ENCODE results near the gene ZNF605. TPM values are rescaled to one million over a fixed set of nuclear protein-coding genes. Genes with fewer than 3 reads are reported as not detected.

The ZNF605 gene
- total and polyA plus RNA-seq, 7 experiments from 2014 or later: 0.98 to 17.8 (median 8.3) TPM

DNA sequence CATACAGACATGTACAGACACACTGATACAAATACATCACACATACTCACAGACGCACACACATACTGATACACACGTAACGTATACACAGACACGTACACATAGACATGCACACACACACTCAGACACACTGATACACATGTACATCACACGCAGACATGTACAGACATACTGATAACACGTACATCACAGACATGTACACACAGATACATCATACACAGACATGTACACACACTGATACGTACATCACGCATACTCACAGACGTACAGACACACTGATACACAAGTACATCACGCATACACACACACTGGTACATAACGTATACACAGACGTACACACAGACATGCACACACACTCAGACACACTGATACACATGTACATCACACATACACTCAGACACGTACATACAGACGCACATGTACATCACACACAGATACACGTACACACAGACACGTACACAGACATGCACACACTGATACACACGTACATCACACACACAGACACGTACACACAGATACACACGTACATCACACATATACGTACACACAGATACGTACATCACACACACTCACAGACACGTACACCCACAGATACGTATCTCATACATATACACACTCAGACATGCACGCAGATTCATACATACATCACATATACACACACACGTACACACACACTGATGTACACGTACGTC, 5.1 kb downstream of the ZNF605 start:
- peaks cover 0 to 55% (median 12%) of the 10 kb centered on the region in 3 experiments for H3K9me3 ChIP-seq (ENCODE audit: control insufficient read depth in 2 of 3, low read length in 3 of 3)
- H3K27me3 Mint-ChIP-seq: no peaks in the 10 kb centered on the region

DNA sequence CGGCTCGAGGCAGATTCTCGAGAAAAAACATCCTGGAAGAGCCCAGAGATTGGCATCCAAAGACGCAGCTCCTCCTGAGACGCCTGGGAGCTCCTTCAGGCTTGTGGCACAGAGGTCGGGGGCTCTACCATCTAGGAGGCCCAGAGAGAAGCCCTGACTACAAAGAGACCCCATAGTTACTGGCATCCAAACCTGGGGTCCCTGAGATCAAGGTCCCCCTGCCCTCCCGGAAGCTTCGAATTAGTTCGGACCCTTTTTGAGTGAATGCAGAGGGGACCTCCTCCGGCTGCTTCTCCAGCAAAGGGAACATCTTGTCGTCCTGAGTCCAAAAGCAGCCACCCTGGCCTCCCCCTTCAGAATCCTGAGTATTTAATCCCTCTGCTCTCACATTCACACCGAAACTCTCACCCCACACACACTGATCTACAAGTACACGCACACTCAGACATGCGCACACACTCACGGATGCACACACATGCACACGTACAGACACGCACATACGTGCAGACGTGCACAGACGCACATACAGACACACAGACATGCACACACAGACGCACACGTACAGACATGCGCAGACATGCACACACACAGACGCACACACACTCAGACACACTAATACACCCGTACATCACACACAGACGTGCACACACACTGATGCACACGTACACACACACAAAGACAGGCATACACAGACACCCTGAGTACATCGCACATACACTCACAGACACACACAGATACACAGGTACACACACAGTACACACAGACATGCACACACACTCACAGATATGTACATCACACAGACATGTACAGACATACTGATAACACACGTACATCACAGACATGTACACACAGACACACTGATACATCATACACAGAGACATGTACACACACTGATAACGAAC, 5.9 kb downstream of the ZNF605 start:
- Histone ChIP-seq H3K27me3 (ENCODE audit: control insufficient read depth in 2 of 2, insufficient read depth in 2 of 2, low read length in 2 of 2) (no peaks in the 10 kb centered on the region), H3K27ac (ENCODE audit: low read depth, low read length) (no peak overlapping the region), H3K4me1 (ENCODE audit: control insufficient read depth in 2 of 2, insufficient read depth in 2 of 2, low read length in 2 of 2) (peaks cover 2 to 3% of the 10 kb centered on the region in 2 donors), H3K9me3 (ENCODE audit: control insufficient read depth in 2 of 3, low read length in 3 of 3) (peaks cover 0 to 61% (median 12%) of the 10 kb centered on the region in 3 experiments), H3K36me3 (ENCODE audit: control insufficient read depth in 2 of 3, insufficient read depth in 3 of 3, low read length in 3 of 3) (peaks cover 7 to 46% (median 7%) of the 10 kb centered on the region in 3 experiments), H3K4me3 (ENCODE audit: low read length) (no peak overlapping the region)
- DNase-seq: no peak
- Mint-ChIP-seq H3K27ac (no peak overlapping the region), H3K4me3 (no peak overlapping the region), H3K4me1 (peaks cover 7 to 27% (median 21%) of the 10 kb centered on the region in 7 donors), H3K36me3 (peaks cover 19 to 58% (median 49%) of the 10 kb centered on the region in 5 donors), H3K9me3 (peaks cover 8 to 51% (median 29%) of the 10 kb centered on the region in 11 donors), H3K27me3 (no peaks in the 10 kb centered on the region)
- POLR2A ChIA-PET: no interaction called here
- intact Hi-C loops (cut with micrococcal nuclease): no loop called here
- peak; percentile 22 for ATAC-seq
- CTCF ChIA-PET: no interaction called here

More for the DNA sequence above, 5.1 kb downstream of the ZNF605 start:
- Mint-ChIP-seq H3K9me3 (peaks cover 2 to 45% (median 25%) of the 10 kb centered on the region in 11 donors), H3K27ac (no peak overlapping the region), H3K4me3 (no peak overlapping the region), H3K4me1 (peaks cover 11 to 29% (median 25%) of the 10 kb centered on the region in 7 donors), H3K36me3 (peaks cover 14 to 52% (median 41%) of the 10 kb centered on the region in 5 donors)
- POLR2A ChIA-PET: no interaction called here
- DNase-seq (no peak), ATAC-seq (no peak)
- intact Hi-C loops (cut with micrococcal nuclease): no loop called here
- CTCF ChIA-PET: no interaction called here
- Histone ChIP-seq H3K36me3 (ENCODE audit: control insufficient read depth in 2 of 3, insufficient read depth in 3 of 3, low read length in 3 of 3) (peaks cover 0 to 38% (median 3%) of the 10 kb centered on the region in 3 experiments), H3K27me3 (ENCODE audit: control insufficient read depth in 2 of 2, insufficient read depth in 2 of 2, low read length in 2 of 2) (no peaks in the 10 kb centered on the region), H3K4me3 (ENCODE audit: low read length) (no peak overlapping the region), H3K27ac (ENCODE audit: low read depth, low read length) (no peak overlapping the region), H3K4me1 (ENCODE audit: control insufficient read depth in 2 of 2, insufficient read depth in 2 of 2, low read length in 2 of 2) (peaks cover 6 to 7% of the 10 kb centered on the region in 2 donors)

DNA sequence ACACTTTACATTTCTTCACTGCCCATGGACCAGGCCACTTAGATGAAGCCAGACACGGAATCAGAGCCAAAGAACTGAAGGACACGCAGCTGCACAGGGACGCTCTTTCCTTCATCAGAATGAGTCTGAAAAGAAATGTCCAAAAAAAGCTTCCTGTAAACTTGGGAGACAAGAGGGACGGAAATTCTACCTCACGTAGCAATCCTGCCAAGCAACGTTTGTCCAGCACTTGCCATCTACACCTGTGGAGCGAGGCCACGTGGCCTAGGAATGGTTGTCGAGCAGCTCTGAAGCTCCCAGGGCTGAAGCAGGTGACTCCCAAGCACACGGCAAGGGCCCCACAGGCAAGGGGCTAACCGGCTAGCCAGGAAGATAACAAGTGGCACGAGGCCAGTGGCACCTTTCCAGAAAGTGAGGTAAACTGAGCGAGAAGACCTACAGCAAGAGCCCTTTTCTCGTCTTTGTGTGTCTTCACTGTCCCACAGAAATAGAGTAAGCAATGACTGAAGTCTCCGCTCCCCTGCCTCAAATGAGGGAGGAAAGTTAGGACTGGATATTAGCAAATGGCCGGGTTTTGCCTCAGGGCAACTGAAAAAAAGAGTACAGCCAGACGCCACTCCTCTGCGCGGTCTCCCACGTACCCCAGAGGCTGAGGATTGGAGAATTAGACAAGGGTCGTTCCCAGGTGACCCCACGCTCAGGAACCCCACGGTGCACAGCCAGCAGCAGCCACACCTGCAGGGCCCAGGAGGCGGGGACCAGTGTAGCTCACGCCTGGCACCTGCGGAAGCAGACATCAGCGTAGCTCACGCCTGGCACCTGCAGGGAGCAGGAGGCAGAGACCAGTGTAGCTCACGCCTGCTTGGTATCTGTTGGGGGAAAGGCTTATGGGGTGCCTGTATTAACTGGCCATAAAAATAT, 7.7 kb downstream of the ZNF605 start:
- Histone ChIP-seq H3K4me3 (ENCODE audit: low read length) (no peak overlapping the region), H3K4me1 (ENCODE audit: control insufficient read depth in 2 of 2, insufficient read depth in 2 of 2, low read length in 2 of 2) (no peaks in the 10 kb centered on the region), H3K27me3 (ENCODE audit: control insufficient read depth in 2 of 2, insufficient read depth in 2 of 2, low read length in 2 of 2) (no peaks in the 10 kb centered on the region), H3K36me3 (ENCODE audit: control insufficient read depth in 2 of 3, insufficient read depth in 3 of 3, low read length in 3 of 3) (peaks cover 17 to 62% (median 19%) of the 10 kb centered on the region in 3 experiments), H3K9me3 (ENCODE audit: control insufficient read depth in 2 of 3, low read length in 3 of 3) (peaks cover 0 to 71% (median 12%) of the 10 kb centered on the region in 3 experiments), H3K27ac (ENCODE audit: low read depth, low read length) (no peak overlapping the region)
- peaks cover 15 to 64% (median 61%) of the 10 kb centered on the region in 5 donors for H3K36me3 Mint-ChIP-seq
- H3K27ac Mint-ChIP-seq: no peak overlapping the region
- CTCF ChIA-PET: no interaction called here
- no peaks in the 10 kb centered on the region for H3K27me3 Mint-ChIP-seq
- H3K4me3 Mint-ChIP-seq: no peak overlapping the region
- intact Hi-C loops (cut with micrococcal nuclease): no loop called here
- ATAC-seq (no peak), DNase-seq (no peak)
- POLR2A ChIA-PET: interaction anchor here (0.8 kb wide), 1 partner anchor 11 kb away, joined by 4 read pairs; no protein-coding TSS in a partner anchor
- H3K9me3 Mint-ChIP-seq: peaks cover 4 to 58% (median 40%) of the 10 kb centered on the region in 11 donors
- peaks cover 0 to 13% (median 5%) of the 10 kb centered on the region in 7 donors for H3K4me1 Mint-ChIP-seq

DNA sequence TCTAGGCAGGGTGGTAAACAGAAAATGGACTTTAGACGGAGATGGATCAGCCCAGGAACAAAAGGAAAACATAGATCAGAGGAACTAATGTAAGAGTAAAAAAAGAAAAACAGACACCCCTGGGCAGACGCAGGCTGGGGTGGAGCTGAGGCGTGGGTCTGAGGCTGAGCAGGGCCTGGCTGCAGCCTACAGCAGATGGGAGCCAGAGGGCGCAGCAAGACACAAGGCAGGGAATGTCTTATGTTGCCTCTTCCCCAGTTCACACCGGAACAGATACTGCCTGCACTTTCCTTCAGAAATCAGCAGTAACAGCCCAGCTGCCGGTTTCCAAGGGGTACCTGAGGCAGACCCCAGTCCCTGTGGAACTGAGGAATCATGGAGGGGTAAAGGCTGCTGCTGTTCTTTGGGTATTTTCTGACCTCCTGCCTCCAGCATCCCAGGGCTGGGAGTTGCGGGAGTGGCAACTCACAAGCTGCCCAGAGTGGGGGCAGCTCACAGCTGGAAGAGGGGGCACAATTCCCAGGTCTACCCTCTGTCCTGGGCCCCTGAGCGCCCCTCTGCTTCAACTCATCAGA, 9.8 kb downstream of the ZNF605 start:
- H3K4me3 Mint-ChIP-seq: peak overlapping the region in 1 of 10 donors; percentile 42
- no peak overlapping the region for H3K27ac ChIP-seq (ENCODE audit: low read depth, low read length)
- H3K4me3 ChIP-seq (ENCODE audit: low read length): no peak overlapping the region
- no peaks in the 10 kb centered on the region for H3K4me1 ChIP-seq (ENCODE audit: control insufficient read depth in 2 of 2, insufficient read depth in 2 of 2, low read length in 2 of 2)
- peaks cover 6 to 80% (median 15%) of the 10 kb centered on the region in 3 experiments for H3K9me3 ChIP-seq (ENCODE audit: control insufficient read depth in 2 of 3, low read length in 3 of 3)
- H3K4me1 Mint-ChIP-seq: peaks cover 0 to 6% (median 0%) of the 10 kb centered on the region in 7 donors
- DNase-seq (no peak), ATAC-seq (no peak)
- no peaks in the 10 kb centered on the region for H3K27me3 Mint-ChIP-seq
- ChIA-PET CTCF (no interaction called here), POLR2A (no interaction called here)
- H3K27me3 ChIP-seq (ENCODE audit: control insufficient read depth in 2 of 2, insufficient read depth in 2 of 2, low read length in 2 of 2): no peaks in the 10 kb centered on the region
- H3K27ac Mint-ChIP-seq: no peak overlapping the region
- H3K9me3 Mint-ChIP-seq: peaks cover 4 to 58% (median 43%) of the 10 kb centered on the region in 11 donors
- intact Hi-C loops (cut with micrococcal nuclease): no loop called here
- H3K36me3 ChIP-seq (ENCODE audit: control insufficient read depth in 2 of 3, insufficient read depth in 3 of 3, low read length in 3 of 3): peaks cover 23 to 77% (median 26%) of the 10 kb centered on the region in 3 experiments
- H3K36me3 Mint-ChIP-seq: peaks cover 19 to 76% (median 67%) of the 10 kb centered on the region in 5 donors

DNA sequence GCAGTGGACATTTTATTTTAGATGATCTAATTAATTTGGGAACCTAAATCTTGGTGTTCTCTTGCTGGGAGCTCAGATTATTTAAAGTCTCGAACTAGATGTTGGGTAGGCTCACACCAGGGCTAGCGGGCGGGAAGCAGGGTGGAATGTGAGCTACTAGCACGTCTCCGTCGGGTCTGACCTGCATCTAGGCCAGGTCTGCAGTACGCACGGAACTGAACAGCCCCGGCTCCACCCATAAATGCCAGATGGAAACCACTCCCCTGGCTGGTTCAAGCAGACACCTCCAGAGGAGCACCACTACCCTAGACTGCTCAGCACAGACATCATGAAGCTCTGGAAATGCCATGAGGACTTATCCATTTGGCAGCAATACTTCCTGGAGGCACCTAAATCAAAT, 10.3 kb downstream of the ZNF605 start:
- no peak overlapping the region for H3K27ac Mint-ChIP-seq
- peaks cover 23 to 80% (median 26%) of the 10 kb centered on the region in 3 experiments for H3K36me3 ChIP-seq (ENCODE audit: control insufficient read depth in 2 of 3, insufficient read depth in 3 of 3, low read length in 3 of 3)
- peaks cover 19 to 81% (median 72%) of the 10 kb centered on the region in 5 donors for H3K36me3 Mint-ChIP-seq
- H3K4me1 ChIP-seq (ENCODE audit: control insufficient read depth in 2 of 2, insufficient read depth in 2 of 2, low read length in 2 of 2): no peaks in the 10 kb centered on the region
- H3K27me3 Mint-ChIP-seq: no peaks in the 10 kb centered on the region
- no peaks in the 10 kb centered on the region for H3K27me3 ChIP-seq (ENCODE audit: control insufficient read depth in 2 of 2, insufficient read depth in 2 of 2, low read length in 2 of 2)
- DNase-seq (no peak), ATAC-seq (no peak)
- H3K4me3 Mint-ChIP-seq: peak overlapping the region in 2 of 10 donors; percentile 3 to 42
- ChIA-PET CTCF (no interaction called here), POLR2A (no interaction called here)
- intact Hi-C loops (cut with micrococcal nuclease): no loop called here
- H3K4me3 ChIP-seq (ENCODE audit: low read length): no peak overlapping the region
- peaks cover 4 to 63% (median 49%) of the 10 kb centered on the region in 11 donors for H3K9me3 Mint-ChIP-seq
- H3K27ac ChIP-seq (ENCODE audit: low read depth, low read length): no peak overlapping the region
- peaks cover 6 to 81% (median 10%) of the 10 kb centered on the region in 3 experiments for H3K9me3 ChIP-seq (ENCODE audit: control insufficient read depth in 2 of 3, low read length in 3 of 3)
- peaks cover 0 to 6% (median 0%) of the 10 kb centered on the region in 7 donors for H3K4me1 Mint-ChIP-seq

DNA sequence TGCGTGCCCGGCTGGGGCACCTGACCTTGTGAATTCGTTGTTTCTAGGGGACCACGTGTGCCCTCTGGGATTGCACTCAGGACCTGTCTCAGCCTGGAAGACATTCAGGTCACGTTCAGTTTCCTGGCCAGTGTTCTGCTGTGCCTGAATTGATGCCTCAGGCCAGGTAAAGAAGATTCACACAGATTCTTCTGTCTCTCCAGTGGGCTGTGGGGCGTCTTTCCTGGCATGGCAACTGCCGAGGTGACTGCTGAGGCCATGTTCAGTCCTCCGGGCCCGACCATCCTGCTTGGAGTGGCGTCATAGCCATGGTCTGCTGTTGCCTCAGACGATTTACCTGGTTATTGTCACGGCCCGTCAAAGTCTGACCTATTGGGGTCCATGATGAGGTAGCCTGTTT, 13.5 kb downstream of the ZNF605 start:
- ATAC-seq (no peak), DNase-seq (no peak)
- Histone ChIP-seq H3K9me3 (ENCODE audit: control insufficient read depth in 2 of 3, low read length in 3 of 3) (peaks cover 10 to 60% (median 12%) of the 10 kb centered on the region in 3 experiments), H3K4me3 (ENCODE audit: low read length) (no peak overlapping the region), H3K36me3 (ENCODE audit: control insufficient read depth in 2 of 3, insufficient read depth in 3 of 3, low read length in 3 of 3) (peaks cover 23 to 55% (median 26%) of the 10 kb centered on the region in 3 experiments), H3K27ac (ENCODE audit: low read depth, low read length) (no peak overlapping the region), H3K27me3 (ENCODE audit: control insufficient read depth in 2 of 2, insufficient read depth in 2 of 2, low read length in 2 of 2) (no peaks in the 10 kb centered on the region), H3K4me1 (ENCODE audit: control insufficient read depth in 2 of 2, insufficient read depth in 2 of 2, low read length in 2 of 2) (no peaks in the 10 kb centered on the region)
- intact Hi-C loops (cut with micrococcal nuclease): no loop called here
- no peak overlapping the region for H3K4me3 Mint-ChIP-seq
- H3K4me1 Mint-ChIP-seq: no peaks in the 10 kb centered on the region
- H3K36me3 Mint-ChIP-seq: peaks cover 13 to 74% (median 58%) of the 10 kb centered on the region in 5 donors
- no peaks in the 10 kb centered on the region for H3K27me3 Mint-ChIP-seq
- ChIA-PET CTCF (no interaction called here), POLR2A (no interaction called here)
- peaks cover 0 to 82% (median 45%) of the 10 kb centered on the region in 11 donors for H3K9me3 Mint-ChIP-seq
- H3K27ac Mint-ChIP-seq: no peak overlapping the region
